ENCODE results near the gene SLC13A4. TPM values are rescaled to one million over a fixed set of nuclear protein-coding genes. Genes with fewer than 3 reads are reported as not detected.
"Not testable (repeated sequence)": the region's sequence is repeated elsewhere in the genome, so short reads cannot be mapped to it uniquely, and the experiment has no call there.

The SLC13A4 gene
- not detected for polyA plus RNA-seq (2012; ENCODE audit: insufficient read depth, insufficient read length)

- DNase-seq (ENCODE audit: low read depth, low spot score) = no peak
- no peak within 1 kb of the TSS for H3K4me3 ChIP-seq (ENCODE audit: low read length)
Measured at GRCh38 chr7:135728136-135728669, at the start of gene SLC13A4. TSS of gene SLC13A4 (minus strand) at chr7:135728186. CDS start at chr7:135727496, 690 bp downstream.

- H3K4me3 ChIP-seq (ENCODE audit: low read length); DNase-seq (ENCODE audit: low read depth, low spot score): not testable (repeated sequence)
Measured at GRCh38 chr7:135775915-135776314, 47.9 kb upstream of the SLC13A4 start.

- H3K4me3 ChIP-seq (ENCODE audit: low read length) = no peak overlapping the region
- DNase-seq (ENCODE audit: low read depth, low spot score) = no peak
Measured at GRCh38 chr7:135775230-135775629, 47.2 kb upstream of the SLC13A4 start.

GRCh38 chr7:135774284-135774683 lies 46.3 kb upstream of the SLC13A4 start:
- no peak for DNase-seq (ENCODE audit: low read depth, low spot score)
- H3K4me3 ChIP-seq (ENCODE audit: low read length) = no peak overlapping the region

GRCh38 chr7:135773464-135773863 lies 45.5 kb upstream of the SLC13A4 start:
- H3K4me3 ChIP-seq (ENCODE audit: low read length) = no peak overlapping the region
- no peak for DNase-seq (ENCODE audit: low read depth, low spot score)

GRCh38 chr7:135772639-135773222 lies 44.7 kb upstream of the SLC13A4 start:
- H3K4me3 ChIP-seq (ENCODE audit: low read length) = no peak overlapping the region
- DNase-seq (ENCODE audit: low read depth, low spot score) = no peak

GRCh38 chr7:135771961-135772638 lies 44.1 kb upstream of the SLC13A4 start:
- peak; percentile 43 for DNase-seq (ENCODE audit: low read depth, low spot score)

GRCh38 chr7:135771051-135771450 lies 43.1 kb upstream of the SLC13A4 start:
- H3K4me3 ChIP-seq (ENCODE audit: low read length) = no peak overlapping the region
- no peak for DNase-seq (ENCODE audit: low read depth, low spot score)

More at GRCh38 chr7:135771961-135772638, 44.1 kb upstream of the SLC13A4 start:
- no peak overlapping the region for H3K4me3 ChIP-seq (ENCODE audit: low read length)

- DNase-seq (ENCODE audit: low read depth, low spot score) = no peak
Measured at GRCh38 chr7:135770139-135770710, 42.2 kb upstream of the SLC13A4 start.

GRCh38 chr7:135769005-135769802 lies 41.2 kb upstream of the SLC13A4 start:
- DNase-seq (ENCODE audit: low read depth, low spot score) = no peak
- no peak overlapping the region for H3K4me3 ChIP-seq (ENCODE audit: low read length)

More at GRCh38 chr7:135770139-135770710, 42.2 kb upstream of the SLC13A4 start:
- H3K4me3 ChIP-seq (ENCODE audit: low read length) = no peak overlapping the region

- no peak overlapping the region for H3K4me3 ChIP-seq (ENCODE audit: low read length)
- DNase-seq (ENCODE audit: low read depth, low spot score) = no peak
Measured at GRCh38 chr7:135768467-135768866, 40.5 kb upstream of the SLC13A4 start.

GRCh38 chr7:135768064-135768463 lies 40.1 kb upstream of the SLC13A4 start:
- no peak overlapping the region for H3K4me3 ChIP-seq (ENCODE audit: low read length)
- no peak for DNase-seq (ENCODE audit: low read depth, low spot score)

- no peak overlapping the region for H3K4me3 ChIP-seq (ENCODE audit: low read length)
- no peak for DNase-seq (ENCODE audit: low read depth, low spot score)
Measured at GRCh38 chr7:135763261-135763660, 35.3 kb upstream of the SLC13A4 start.

GRCh38 chr7:135761751-135762488 lies 33.9 kb upstream of the SLC13A4 start:
- DNase-seq (ENCODE audit: low read depth, low spot score) = peak; percentile 25
- H3K4me3 ChIP-seq (ENCODE audit: low read length) = no peak overlapping the region

GRCh38 chr7:135759532-135759931 lies 31.5 kb upstream of the SLC13A4 start:
- DNase-seq (ENCODE audit: low read depth, low spot score) = no peak
- no peak overlapping the region for H3K4me3 ChIP-seq (ENCODE audit: low read length)

- no peak overlapping the region for H3K4me3 ChIP-seq (ENCODE audit: low read length)
- DNase-seq (ENCODE audit: low read depth, low spot score) = no peak
Measured at GRCh38 chr7:135758531-135758932, 30.5 kb upstream of the SLC13A4 start.

GRCh38 chr7:135757719-135758411 lies 29.9 kb upstream of the SLC13A4 start:
- no peak overlapping the region for H3K4me3 ChIP-seq (ENCODE audit: low read length)
- no peak for DNase-seq (ENCODE audit: low read depth, low spot score)

- no peak for DNase-seq (ENCODE audit: low read depth, low spot score)
- H3K4me3 ChIP-seq (ENCODE audit: low read length) = no peak overlapping the region
Measured at GRCh38 chr7:135756191-135756590, 28.2 kb upstream of the SLC13A4 start.

Data from Jurkat, Clone E6-1 (cell line).